ENCODE data around the gene NPFF. TPM values are rescaled to one million over a fixed set of nuclear protein-coding genes. Genes with fewer than 3 reads are reported as not detected.

Gene NPFF
- total and polyA plus RNA-seq, 4 donors = not detected

- WGBS = 43% methylated on average over 5 of the region's 5 CpGs
- no peaks in the 10 kb centered on the region for H3K36me3 ChIP-seq (ENCODE audit: control insufficient read depth in 4 of 4, insufficient read depth in 3 of 4, low read depth in 1 of 4, low read length in 3 of 4)
- H3K27ac ChIP-seq (ENCODE audit: low read depth in 1 of 2, low read length in 2 of 2) = peak overlapping the region in 1 of 2 donors; percentile 5
- TF ChIP-seq ATF3 (IDR thresholded peaks at IDR 0.05) (no peak), SP1 (IDR thresholded peaks at IDR 0.05) (no peak), GABPA (IDR thresholded peaks at IDR 0.05 in 1 of 2, conservative IDR thresholded peaks at IDR 0.05 in 1 of 2) (no peak)
- H3K9me3 ChIP-seq (ENCODE audit: control insufficient read depth in 4 of 4, low read length in 3 of 4) = no peaks in the 10 kb centered on the region
- no peak overlapping the region for H3K4me3 ChIP-seq (ENCODE audit: low read depth in 1 of 3, low read length in 3 of 3)
- no peak overlapping the region for H3K9ac ChIP-seq (ENCODE audit: low read depth in 1 of 2, low read length in 2 of 2)
- no peak for DNase-seq (ENCODE audit: low spot score)
- H3K27me3 ChIP-seq (ENCODE audit: control insufficient read depth in 4 of 4, insufficient read depth in 4 of 4, low read length in 3 of 4) = no peaks in the 10 kb centered on the region
- peaks cover 5 to 28% (median 14%) of the 10 kb centered on the region in 4 donors for H3K4me1 ChIP-seq (ENCODE audit: control insufficient read depth in 4 of 4, insufficient read depth in 4 of 4, low read length in 3 of 4)
These were observed 11.2 kb downstream of the NPFF start for GRCh38 chr12:53495903-53496751.

- no peak for DNase-seq (ENCODE audit: low spot score)
These were observed 13.5 kb downstream of the NPFF start for GRCh38 chr12:53493610-53494391.

GRCh38 chr12:53492830-53493609 lies 14.3 kb downstream of the NPFF start:
- no peaks in the 10 kb centered on the region for H3K27me3 ChIP-seq (ENCODE audit: control insufficient read depth in 4 of 4, insufficient read depth in 4 of 4, low read length in 3 of 4)
- WGBS = 2% methylated on average over 52 of the region's 52 CpGs
- H3K4me1 ChIP-seq (ENCODE audit: control insufficient read depth in 4 of 4, insufficient read depth in 4 of 4, low read length in 3 of 4) = peaks cover 2 to 12% (median 8%) of the 10 kb centered on the region in 4 donors
- H3K9ac ChIP-seq (ENCODE audit: low read depth in 1 of 2, low read length in 2 of 2) = peak overlapping the region; percentile 4 to 26
- H3K4me3 ChIP-seq (ENCODE audit: low read depth in 1 of 3, low read length in 3 of 3) = peak overlapping the region; percentile 50 to 68 (median 51)
- H3K9me3 ChIP-seq (ENCODE audit: control insufficient read depth in 4 of 4, low read length in 3 of 4) = no peaks in the 10 kb centered on the region
- peak overlapping the region; percentile 44 to 80 for H3K27ac ChIP-seq (ENCODE audit: low read depth in 1 of 2, low read length in 2 of 2)
- DNase-seq (ENCODE audit: low spot score) = peak; percentile 94
- no peaks in the 10 kb centered on the region for H3K36me3 ChIP-seq (ENCODE audit: control insufficient read depth in 4 of 4, insufficient read depth in 3 of 4, low read depth in 1 of 4, low read length in 3 of 4)
- TF ChIP-seq NR2F2 (IDR thresholded peaks at IDR 0.05) = no peak
- no peak for TF ChIP-seq FOXA1 (IDR thresholded peaks at IDR 0.05)
- peak in 1 of 2 donors; percentile 13 for TF ChIP-seq JUND (IDR thresholded peaks at IDR 0.05)
- no peak for TF ChIP-seq MAX (IDR thresholded peaks at IDR 0.05)
- peak; percentile 32 for TF ChIP-seq YY1 (IDR thresholded peaks at IDR 0.05)
- TF ChIP-seq RAD21 (IDR thresholded peaks at IDR 0.05) = no peak
- TF ChIP-seq REST (IDR thresholded peaks at IDR 0.05) = no peak
- no peak for TF ChIP-seq EGR1 (IDR thresholded peaks at IDR 0.05; ENCODE audit: low read depth in 2 of 2)
- no peak for TF ChIP-seq TAF1 (conservative IDR thresholded peaks at IDR 0.05)
- TF ChIP-seq RXRA (IDR thresholded peaks at IDR 0.05) = no peak

More at GRCh38 chr12:53493610-53494391, 13.5 kb downstream of the NPFF start:
- no peaks in the 10 kb centered on the region for H3K9me3 ChIP-seq (ENCODE audit: control insufficient read depth in 4 of 4, low read length in 3 of 4)
- H3K27me3 ChIP-seq (ENCODE audit: control insufficient read depth in 4 of 4, insufficient read depth in 4 of 4, low read length in 3 of 4) = no peaks in the 10 kb centered on the region
- no peaks in the 10 kb centered on the region for H3K36me3 ChIP-seq (ENCODE audit: control insufficient read depth in 4 of 4, insufficient read depth in 3 of 4, low read depth in 1 of 4, low read length in 3 of 4)
- peak overlapping the region in 2 of 3 donors; percentile 36 to 68 for H3K4me3 ChIP-seq (ENCODE audit: low read depth in 1 of 3, low read length in 3 of 3)
- H3K27ac ChIP-seq (ENCODE audit: low read depth in 1 of 2, low read length in 2 of 2) = peak overlapping the region in 1 of 2 donors; percentile 80
- peaks cover 2 to 14% (median 8%) of the 10 kb centered on the region in 4 donors for H3K4me1 ChIP-seq (ENCODE audit: control insufficient read depth in 4 of 4, insufficient read depth in 4 of 4, low read length in 3 of 4)
- peak overlapping the region; percentile 4 to 26 for H3K9ac ChIP-seq (ENCODE audit: low read depth in 1 of 2, low read length in 2 of 2)
- no peak for TF ChIP-seq CTCF (IDR thresholded peaks at IDR 0.05; ENCODE audit: low read depth, low read length, missing input control)
- no peak for TF ChIP-seq GABPA (IDR thresholded peaks at IDR 0.05 in 1 of 2, conservative IDR thresholded peaks at IDR 0.05 in 1 of 2)
- no peak for TF ChIP-seq JUND (IDR thresholded peaks at IDR 0.05)
- WGBS = 45% methylated on average over 11 of the region's 11 CpGs

All from liver (tissue), 9 donors.